NCI-H1417 treated with DMSO at 0.1 percent for 48 hours (cell line): ENCODE results near the gene CNTN3.

ENCODE experiments used
- DNase-seq: peaks from one replicate; lab custom pipeline; 2025; lab: John Stamatoyannopoulos, UW

The CNTN3 gene

DNA sequence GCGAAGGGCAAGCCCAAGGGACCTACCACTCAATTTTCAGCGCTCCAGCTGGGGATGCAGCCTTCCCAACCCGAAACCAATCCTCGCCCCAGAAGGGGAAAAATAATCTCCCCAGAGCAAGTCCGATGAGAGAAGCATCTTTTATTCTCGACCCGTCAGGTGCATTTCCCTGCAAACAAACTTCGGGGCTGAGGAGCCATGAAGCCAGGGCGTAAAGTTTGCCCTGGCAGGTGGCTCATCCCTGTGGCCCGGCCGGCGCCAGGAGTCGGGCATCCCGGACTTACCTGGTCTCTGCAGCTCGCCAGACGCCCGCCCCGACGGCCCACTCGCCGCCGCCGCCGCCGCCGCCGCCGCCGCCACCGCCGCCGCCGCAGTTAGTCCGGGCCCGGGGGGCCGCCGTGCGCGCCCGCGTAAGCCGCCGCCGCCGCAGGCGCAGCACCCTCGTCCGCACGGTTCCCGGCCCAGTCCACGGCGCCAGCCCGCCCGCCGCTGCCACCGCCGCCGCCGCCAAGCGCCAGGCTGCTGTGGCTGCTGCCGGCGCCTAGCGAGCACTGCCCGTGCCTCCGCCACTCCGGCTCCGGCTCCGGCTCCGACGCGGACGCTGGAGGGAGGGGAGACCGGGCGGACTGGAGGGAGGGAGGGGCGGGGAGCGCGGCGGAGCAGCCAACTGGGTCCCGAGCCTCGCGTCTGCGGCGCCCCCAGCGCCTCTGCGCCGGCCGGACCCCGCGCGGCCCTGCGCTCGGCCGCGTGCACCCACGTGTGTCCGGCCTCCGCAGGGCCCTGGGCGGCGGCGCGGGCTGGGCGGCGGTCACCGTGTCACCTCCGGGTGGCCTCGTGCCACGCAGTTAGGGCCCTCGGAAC, at the start of gene CNTN3:
Gene CNTN3, minus strand, starts transcription at position 553 of the 861 bp plus-strand sequence. CDS start 93,547 bp downstream, outside the sequence.
- no peak for DNase-seq

DNA sequence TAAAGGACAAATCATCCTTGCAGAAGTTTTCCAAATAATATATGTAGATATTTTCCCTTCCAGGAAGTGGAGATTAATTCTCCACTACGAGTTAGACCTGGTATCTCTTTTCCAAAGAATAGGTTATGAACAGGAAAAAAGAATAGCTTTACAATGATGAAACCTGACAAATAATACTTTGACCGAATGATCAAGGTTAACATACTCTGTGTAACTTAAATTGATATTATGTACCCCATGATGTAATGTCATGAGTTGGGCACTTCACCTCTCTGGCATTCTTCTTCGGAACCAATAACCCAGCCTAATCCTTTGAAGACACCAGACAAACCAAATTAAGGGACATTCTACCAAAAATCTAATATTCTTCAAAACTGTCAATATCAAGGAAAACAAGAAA, 48.7 kb upstream of the CNTN3 start:
- DNase-seq = no peak

- DNase-seq = no peak
Observed at GRCh38 chr3:74661672-74662071, 47.2 kb upstream of the CNTN3 start.

DNA sequence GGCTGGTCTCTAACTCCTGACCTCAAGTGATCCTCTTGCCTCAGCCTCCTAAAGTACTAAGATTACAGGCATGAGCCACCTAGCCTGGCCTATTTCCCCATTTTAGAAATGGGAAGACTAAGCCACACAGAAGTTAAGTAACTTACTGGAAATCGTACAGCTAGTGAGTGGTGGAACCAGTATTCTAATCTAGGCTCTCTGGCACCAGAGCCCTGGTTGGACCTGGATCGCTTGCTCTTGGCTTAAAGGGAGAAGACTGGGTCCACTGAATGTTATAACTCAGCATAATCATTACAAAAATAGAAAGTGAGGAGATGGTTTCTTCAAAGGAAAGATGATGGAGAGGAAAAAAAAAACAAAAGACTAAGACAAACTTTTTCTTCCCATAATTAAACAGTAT, 37.4 kb upstream of the CNTN3 start:
- DNase-seq = no peak

- no peak for DNase-seq
Observed at GRCh38 chr3:74651292-74651691, 36.8 kb upstream of the CNTN3 start.

- DNase-seq = no peak
Observed at GRCh38 chr3:74648107-74648506, 33.6 kb upstream of the CNTN3 start.

DNA sequence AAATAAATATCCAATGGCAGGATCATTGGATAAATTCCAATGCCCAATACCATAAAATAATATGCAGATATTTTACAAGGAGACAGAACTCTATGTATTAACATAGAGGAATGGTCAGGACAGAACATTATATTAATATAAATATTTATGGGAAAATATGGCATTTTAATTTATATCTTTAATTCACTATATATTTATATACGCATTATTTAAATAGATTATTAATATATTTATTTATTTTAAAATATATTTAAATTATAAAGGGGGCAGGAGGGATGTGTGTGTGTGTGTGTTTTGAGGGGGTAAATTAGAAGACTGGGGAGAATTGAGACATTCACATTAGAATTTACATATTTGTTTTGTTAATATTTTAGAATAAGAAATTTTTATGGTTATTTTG, 31.6 kb upstream of the CNTN3 start:
- DNase-seq = no peak

- DNase-seq = no peak
Observed at GRCh38 chr3:74643636-74644035, 29.2 kb upstream of the CNTN3 start.

- DNase-seq = no peak
Observed at GRCh38 chr3:74642876-74643275, 28.4 kb upstream of the CNTN3 start.

GRCh38 chr3:74640211-74640610, 25.8 kb upstream of the CNTN3 start:
- no peak for DNase-seq

DNA sequence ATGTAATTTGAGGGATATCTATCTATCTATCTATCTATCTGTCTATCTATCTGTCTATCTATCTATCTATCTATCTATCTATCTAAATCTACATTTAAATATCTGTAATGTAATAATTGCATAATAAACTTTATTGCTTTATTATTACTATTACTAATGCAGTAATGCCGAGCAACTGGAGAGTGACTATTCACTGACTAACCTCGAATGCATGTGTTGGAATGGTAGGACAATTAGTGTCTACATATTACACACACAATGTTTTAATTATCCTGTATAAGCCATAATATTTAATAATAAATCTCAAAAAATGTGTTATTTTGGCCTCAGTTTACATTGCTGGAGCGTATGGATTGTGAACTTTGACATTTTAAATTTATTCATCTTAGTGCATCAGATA, 25.2 kb upstream of the CNTN3 start:
- no peak for DNase-seq

GRCh38 chr3:74636981-74637380, 22.5 kb upstream of the CNTN3 start:
- DNase-seq = no peak

- DNase-seq = no peak
Observed at GRCh38 chr3:74633021-74633420, 18.6 kb upstream of the CNTN3 start.

- no peak for DNase-seq
Observed at GRCh38 chr3:74631351-74632140, 17.1 kb upstream of the CNTN3 start.

- no peak for DNase-seq
Observed at GRCh38 chr3:74630602-74631001, 16.1 kb upstream of the CNTN3 start.

- no peak for DNase-seq
Observed at GRCh38 chr3:74626011-74626410, 11.6 kb upstream of the CNTN3 start.

- no peak for DNase-seq
Observed at GRCh38 chr3:74624301-74624700, 9.8 kb upstream of the CNTN3 start.

DNA sequence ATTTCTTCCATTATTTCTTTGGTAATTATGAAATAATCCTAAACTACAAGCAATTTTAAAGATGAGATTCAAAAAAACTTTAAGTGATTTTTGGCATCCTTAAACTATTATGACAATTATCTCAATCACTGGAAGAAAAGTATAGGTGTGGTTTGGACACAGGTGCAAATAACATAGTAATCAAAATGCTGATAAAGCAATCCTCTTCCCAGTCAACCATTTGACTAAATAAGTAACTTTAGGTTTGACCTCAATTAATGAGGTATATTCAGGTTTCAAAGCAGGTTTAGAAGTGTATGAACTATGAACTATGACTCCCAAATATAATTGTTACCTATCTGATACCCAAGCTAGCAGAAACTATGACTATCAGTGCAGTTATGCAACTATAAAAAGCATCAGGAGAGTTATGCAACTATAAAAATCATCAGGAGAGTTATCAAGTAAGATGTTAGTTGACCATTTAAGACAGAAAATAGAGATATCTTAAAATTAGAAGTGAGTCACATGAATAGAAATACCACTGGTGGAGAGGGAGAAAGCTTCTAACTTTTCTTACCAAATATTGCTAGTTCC, 8.9 kb upstream of the CNTN3 start:
- no peak for DNase-seq

DNA sequence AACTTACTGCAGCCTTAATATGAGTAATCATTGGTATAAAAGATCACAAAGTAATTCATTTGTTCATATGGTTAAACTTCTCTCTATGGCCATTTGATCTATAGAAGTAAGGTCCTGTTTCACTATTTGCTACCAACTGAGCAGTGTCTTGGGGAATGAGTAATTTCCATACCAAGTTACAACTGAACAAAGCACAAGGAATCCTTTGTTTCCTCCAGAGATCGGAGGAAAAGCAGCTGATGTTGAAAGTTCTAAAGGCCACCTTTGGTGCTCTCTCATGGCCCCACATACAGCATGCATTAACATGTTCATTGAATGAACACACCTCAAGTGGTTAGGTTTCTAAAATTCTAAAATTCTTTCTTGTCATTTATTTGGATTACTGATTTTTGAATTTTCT, 7.1 kb upstream of the CNTN3 start:
- DNase-seq = no peak

- no peak for DNase-seq
Observed at GRCh38 chr3:74617776-74618175, 3.3 kb upstream of the CNTN3 start.

DNA sequence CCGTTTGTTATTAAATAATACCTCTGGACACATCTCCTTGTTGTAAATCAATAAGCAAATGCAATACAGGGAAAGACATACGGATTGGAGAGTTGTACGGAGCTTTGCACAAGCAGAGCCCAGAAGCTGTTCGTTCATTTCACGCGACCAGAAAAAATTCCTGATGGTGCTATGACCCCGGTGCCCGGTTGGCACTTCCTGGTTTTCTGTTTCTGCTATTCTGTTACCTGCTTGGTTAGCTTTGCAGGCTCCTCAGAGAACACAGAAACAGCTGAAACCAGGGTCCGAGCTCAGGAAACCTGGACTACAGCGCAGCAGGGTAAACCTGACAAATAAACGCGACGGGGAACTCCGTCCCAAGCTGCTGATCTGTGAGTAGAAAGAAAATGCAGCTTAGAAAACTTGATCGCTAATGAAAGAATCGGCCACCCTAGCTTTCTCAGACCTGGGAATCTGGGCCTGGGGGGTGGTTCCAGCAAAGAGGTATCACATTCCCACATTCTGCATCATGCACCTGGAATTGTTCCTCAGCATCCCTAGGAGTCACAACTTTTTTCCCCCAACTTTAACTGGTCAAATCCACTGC, 845 bp downstream of the CNTN3 start:
- DNase-seq = no peak

DNA sequence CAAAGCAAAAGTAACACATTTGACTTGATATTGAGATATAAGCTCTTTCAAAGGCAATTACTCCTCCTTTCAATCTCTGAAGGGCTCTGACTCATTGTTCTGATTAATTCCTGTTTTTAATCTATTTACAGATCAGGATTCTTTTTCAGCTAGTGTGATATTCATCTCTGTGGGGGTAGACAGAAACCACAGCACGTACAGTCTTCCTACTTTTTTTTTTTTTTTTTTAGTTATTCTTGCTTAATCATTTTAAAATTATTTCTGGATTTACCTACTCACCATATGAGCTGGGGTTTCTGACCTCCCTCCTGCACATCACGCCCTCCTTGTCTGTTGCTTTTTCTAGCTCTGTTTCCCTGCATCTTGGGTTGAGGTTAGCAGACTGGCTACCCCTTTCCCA, 1.4 kb downstream of the CNTN3 start:
- DNase-seq = no peak

DNA sequence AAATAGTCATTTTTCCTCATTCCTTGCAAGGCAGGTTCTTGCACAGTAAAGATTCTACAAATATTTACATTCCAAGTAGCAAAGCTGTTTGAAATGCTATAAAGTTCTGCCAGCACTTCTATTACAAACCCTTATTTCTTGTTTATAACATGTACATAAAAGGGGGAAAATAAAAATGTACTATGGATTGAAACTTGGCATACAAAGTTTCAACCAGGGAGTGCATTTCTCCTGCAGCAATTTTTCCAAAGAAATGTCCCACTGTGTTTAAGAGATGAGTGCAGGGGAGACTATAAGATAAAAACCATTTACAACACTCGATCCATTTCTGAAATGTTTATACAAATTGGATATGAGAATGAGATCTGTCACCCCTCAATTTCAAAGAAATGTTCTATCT, 3.3 kb downstream of the CNTN3 start:
- no peak for DNase-seq
